Measurements from ENCODE around the gene DENND5A.
"Not testable (repeated sequence)": the region's sequence is repeated elsewhere in the genome, so short reads cannot be mapped to it uniquely, and the experiment has no call there.

The DENND5A gene

DNA sequence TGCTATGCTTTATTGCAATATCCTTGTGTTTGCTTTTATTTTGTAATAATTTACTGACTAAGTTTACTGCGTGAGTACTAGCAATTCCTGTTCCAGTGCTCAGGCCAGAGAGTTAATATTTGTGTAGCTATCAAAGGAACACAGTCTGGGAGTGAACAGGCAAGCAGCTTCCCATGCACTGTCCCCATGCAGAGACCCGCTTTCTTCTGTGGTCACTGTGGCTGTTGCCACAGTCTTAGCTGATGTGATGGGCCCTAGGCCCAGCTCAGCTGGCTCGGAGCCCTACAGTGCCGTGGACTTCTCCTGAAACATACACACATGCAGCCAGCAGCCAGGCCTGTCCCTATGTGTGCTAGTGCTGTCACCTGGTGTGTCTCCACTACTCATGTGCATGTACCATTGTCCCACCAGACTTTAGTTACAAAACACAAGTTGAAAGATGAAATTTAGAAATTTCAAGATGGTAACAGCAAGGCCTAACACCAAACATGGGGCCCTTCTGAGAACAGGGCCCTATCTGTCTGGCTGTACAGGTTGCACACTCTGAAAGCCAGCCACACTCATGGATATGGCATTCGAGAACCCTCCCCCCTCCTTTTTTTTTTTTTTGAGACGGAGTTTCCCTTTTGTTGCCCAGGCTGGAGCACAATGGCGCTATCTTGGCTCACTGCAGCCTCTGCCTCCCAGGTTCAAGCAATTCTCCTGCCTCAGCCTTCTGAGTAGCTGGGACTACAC lies 161.4 kb downstream of the DENND5A start:
- TF ChIP-seq, protein P1, sequence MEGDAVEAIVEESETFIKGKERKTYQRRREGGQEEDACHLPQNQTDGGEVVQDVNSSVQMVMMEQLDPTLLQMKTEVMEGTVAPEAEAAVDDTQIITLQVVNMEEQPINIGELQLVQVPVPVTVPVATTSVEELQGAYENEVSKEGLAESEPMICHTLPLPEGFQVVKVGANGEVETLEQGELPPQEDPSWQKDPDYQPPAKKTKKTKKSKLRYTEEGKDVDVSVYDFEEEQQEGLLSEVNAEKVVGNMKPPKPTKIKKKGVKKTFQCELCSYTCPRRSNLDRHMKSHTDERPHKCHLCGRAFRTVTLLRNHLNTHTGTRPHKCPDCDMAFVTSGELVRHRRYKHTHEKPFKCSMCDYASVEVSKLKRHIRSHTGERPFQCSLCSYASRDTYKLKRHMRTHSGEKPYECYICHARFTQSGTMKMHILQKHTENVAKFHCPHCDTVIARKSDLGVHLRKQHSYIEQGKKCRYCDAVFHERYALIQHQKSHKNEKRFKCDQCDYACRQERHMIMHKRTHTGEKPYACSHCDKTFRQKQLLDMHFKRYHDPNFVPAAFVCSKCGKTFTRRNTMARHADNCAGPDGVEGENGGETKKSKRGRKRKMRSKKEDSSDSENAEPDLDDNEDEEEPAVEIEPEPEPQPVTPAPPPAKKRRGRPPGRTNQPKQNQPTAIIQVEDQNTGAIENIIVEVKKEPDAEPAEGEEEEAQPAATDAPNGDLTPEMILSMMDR (IDR thresholded peaks at IDR 0.05; ENCODE audit: low read depth, low read length): no peak
- H3K4me3 ChIP-seq (ENCODE audit: low read depth, low read length): no peak overlapping the region

DNA sequence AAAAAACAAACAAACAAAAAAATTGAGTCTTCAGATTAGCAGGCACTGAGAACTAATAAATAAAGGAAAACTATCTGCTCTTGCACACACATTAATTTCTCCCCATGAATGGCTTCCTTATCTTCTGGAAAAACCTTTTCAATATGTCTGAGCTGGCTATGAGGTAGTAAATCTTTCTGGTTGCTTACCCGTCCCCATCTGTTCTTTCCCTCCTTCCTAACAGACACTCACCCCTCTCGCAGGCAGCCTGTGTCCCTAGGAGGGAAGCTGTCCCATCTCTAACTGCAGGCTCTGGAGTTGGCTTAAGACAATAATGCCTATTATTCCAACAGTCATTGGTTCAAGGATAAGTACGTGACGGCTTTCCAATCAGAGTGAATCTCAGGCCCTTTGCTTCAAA lies 165.5 kb downstream of the DENND5A start:
- TF ChIP-seq, protein P1 (IDR thresholded peaks at IDR 0.05; ENCODE audit: low read depth, low read length): no peak
- no peak overlapping the region for H3K4me3 ChIP-seq (ENCODE audit: low read depth, low read length)

DNA sequence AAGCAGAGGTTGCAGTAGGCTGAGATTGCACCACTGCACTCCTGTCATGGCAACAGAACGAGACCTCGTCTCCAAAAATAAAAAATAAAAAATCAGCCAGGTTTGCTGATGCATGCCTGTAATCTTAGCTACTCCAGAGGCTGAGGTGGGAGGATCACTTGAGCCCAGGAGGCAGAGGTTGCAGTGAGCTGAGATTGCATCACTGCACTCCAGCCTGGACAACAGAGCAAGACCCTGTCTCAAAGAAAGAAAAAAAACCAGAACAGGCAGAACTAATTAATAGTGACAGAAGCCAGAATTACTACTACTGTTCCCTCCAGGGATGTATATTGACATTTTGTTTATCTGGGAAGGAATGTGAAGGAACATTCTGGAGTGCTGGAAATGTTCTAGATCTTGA lies 166.7 kb downstream of the DENND5A start:
- not testable (repeated sequence) for H3K4me3 ChIP-seq (ENCODE audit: low read depth, low read length)

DNA sequence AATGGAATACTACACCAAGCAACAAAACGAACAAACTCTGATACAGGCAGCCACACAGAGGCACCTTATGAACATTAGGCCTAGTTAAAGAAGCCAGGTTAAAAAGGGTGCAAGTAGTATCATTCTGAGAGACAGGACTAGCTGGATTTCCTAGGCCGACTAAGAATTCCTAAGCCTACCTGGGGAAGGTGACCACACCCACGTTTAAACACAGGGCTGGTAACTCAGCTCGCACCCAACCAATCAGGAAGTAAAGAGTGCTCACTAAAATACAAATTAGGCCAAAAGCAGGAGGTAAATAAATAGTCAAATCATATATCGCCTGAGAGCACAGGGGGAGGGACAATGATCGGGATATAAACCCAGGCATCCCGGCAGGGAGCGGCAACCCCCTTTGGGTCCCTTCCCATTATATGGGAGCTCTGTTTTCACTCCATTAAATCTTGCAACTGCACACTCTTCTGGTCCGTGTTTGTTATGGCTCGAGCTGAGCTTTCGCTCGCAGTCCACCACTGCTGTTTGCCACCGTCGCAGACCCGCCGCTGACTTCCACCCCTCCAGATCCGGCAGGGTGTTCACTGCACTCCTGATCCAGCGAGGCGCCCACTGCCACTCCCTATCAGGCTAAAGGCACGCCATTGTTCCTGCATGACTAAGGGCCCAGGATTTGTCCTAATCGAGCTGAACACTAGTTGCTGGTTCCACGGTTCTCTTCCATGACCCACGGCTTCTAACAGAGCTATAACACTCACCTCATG lies 167.8 kb downstream of the DENND5A start:
- H3K4me3 ChIP-seq (ENCODE audit: low read depth, low read length): not testable (repeated sequence)

DNA sequence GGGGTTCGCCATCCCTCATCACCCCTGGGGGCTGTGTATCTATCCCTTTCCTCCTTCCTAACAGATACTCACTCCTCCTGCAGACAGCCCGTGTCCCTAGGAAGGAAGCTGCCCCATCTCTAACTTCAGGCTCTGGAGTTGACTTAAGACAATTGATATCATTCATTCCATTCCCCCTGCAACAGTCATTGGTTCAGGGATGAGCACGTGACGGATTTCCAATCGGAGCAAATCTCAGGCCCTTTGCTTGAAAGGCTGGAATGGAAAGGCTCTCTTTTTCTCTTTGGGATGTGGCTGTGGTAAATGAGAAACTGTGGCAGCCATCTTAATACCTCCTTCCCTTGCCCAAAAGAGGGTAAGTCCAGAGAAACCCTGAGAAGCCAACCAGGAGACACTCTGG lies 168.7 kb downstream of the DENND5A start:
- H3K4me3 ChIP-seq (ENCODE audit: low read depth, low read length): no peak overlapping the region
- TF ChIP-seq, protein P1 (IDR thresholded peaks at IDR 0.05; ENCODE audit: low read depth, low read length): no peak

DNA sequence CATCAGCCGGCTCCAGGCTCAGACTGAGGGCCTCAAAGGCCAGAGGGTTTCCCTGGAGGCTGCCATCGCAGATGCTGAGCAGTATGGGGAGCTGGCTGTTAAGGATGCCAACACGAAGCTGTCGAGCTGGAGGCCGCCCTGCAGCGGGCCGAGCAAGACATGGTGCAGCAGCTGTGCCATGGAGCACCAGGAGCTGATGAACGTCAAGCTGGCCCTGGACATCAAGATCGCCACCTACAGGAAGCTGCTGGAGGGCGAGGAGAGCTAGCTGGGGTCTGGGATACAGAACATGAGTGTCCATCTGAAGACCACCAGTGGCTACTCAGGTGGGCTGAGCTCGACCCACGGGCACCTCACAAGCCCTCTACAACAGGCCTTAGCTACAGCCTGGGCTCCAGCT lies 169.7 kb downstream of the DENND5A start:
- TF ChIP-seq, protein P1 (IDR thresholded peaks at IDR 0.05; ENCODE audit: low read depth, low read length): no peak
- H3K4me3 ChIP-seq (ENCODE audit: low read depth, low read length): no peak overlapping the region

DNA sequence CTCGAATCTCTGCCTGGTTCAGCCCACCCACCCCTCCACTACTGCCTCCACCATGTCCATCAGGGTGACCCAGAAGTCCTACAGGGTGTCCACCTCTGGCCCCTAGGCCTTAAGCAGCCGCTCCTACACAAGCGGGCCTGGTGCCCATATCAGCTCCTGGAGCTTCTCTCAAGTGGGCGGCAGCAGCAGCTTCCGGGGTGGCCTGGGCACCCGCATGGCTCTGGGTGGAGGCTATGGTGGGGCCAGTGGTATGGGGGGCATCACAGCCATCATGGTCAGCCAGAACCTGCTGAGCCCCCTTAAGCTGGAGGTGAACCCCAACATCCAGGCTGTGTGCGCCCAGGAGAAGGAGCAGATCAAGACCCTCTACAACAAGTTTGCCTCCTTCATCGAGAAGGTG lies 170.7 kb downstream of the DENND5A start:
- TF ChIP-seq, protein P1 (IDR thresholded peaks at IDR 0.05; ENCODE audit: low read depth, low read length): no peak
- no peak overlapping the region for H3K4me3 ChIP-seq (ENCODE audit: low read depth, low read length)

DNA sequence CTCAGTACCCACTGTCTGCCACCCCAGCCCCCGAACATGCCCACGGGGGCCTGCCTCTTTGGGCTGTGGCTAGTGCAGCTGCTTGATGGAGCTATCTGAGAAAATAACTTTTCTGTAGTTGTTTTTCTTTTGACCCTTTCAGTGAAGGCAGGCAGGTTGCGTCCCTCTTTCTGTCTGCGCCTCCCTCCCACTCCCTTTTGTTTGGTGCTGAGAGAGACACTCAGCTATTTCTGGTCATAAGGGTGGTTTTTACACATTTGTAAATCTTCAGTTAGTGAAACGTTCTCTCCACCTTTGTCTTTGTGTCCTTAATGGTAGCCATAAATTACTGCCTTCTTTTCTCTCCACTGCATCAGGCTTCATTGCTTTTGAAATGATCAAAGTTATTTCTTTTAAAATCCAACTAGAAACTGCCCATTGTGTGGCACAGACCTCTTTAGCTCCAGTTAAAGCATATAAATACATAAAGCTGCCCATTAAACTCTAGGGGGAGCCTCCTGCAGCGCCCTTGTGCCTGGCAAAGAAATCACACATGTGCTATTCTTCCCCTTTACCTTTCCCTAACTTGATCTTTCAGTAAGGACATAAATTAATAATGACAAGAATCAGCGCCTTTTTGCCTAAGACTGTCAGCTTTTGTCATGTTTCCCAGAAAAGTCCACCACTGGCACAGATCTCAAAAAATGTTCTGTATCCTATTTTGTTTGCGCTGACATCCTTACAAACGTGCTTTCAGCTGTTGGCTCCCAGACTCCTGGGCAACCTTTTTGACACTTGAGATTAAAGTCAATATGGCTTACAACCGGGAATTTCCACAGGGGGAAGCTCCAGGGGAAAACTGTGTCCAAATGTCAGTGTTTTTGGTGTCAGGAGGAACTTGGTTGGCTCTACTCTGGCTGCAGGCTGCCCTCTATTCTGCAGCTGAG lies 172.0 kb downstream of the DENND5A start:
- no peak overlapping the region for H3K4me3 ChIP-seq (ENCODE audit: low read depth, low read length)
- TF ChIP-seq, protein P1 (IDR thresholded peaks at IDR 0.05; ENCODE audit: low read depth, low read length): 0 out of 2 replicates have a peak, but pooled peaks have one; percentile 9
